PFSK-1 (cell line): Measurements from ENCODE around the gene KIF17.

Experiments used
- POLR2AphosphoS5 ChIP-seq: IDR thresholded peaks from 2 replicates; pipeline ENCODE4 v1.6.1; 2012; ENCODE audit warnings: low read depth, mild to moderate bottlenecking, control low read depth, low read length, moderate library complexity
- TAF1 ChIP-seq: IDR thresholded peaks from 2 replicates; pipeline ENCODE4 v1.6.1; 2012; ENCODE audit warnings: low read length, control low read depth, borderline replicate concordance; ENCODE audit not compliant: insufficient read depth

DNA sequence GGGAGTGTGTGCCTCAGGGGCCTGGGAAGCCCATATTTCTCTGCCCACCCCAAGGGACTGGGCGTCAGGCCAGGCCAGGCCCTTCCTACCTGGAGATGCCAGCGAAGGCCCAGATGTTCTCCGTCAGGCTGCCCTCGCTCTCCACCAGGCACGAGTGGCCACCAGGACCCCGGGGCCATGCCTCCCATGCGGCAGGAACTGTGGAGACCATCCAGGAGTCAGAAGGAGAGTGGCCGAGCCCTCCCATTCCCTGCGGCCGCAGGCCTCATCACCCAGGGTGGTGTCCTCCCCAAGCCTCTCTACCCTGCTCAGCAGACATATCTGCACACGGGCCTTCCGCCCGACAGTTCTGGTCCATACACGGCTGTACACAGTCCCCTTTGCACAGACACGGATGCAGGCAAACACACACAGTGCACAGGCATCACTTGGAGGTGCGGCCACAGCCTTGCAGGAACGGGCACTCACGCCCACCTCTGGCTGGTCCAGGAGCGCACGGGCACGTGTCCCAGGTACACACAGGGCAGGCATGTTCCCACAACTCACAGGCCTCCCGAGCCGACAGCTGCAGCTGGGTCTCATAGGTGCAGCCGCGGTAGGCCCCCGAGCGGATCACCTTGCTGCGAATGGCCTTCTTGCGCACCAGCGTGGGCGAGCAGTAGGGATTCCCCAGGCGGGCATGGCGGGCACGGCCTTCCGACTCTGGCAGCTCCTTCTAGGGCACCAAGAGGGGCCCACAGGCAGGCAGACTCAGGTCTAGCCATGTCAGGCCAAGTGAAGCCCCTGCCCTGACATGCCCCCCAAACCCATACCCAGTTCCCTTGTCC is 5.9 kb upstream of the KIF17 start:
- TF ChIP-seq POLR2AphosphoS5 (no peak), TAF1 (no peak)
